Choroid plexus epithelial cell (primary cell): ENCODE data around the gene USP13.

Experiments
- DNase-seq: peaks from one replicate; pipeline ENCODE4 v3.0.0-alpha.2; 2010; ENCODE audit warnings: low read depth
- H3K4me3 ChIP-seq: 2 replicates; pipeline ENCODE4 v1.5.1; 2011; ENCODE audit warnings: low read depth, mild to moderate bottlenecking, control low read depth, low read length, moderate library complexity
- CTCF ChIP-seq: conservative IDR thresholded peaks from 2 replicates; pipeline ENCODE4 v1.5.1; 2011; ENCODE audit warnings: low read depth, mild to moderate bottlenecking, control low read depth, inconsistent platforms, low read length, moderate library complexity

USP13 gene

GRCh38 chr3:179695672-179696313 lies 43.0 kb downstream of the USP13 start:
- no peak for DNase-seq
- H3K4me3 ChIP-seq, result no peak overlapping the region
- TF ChIP-seq CTCF, result no peak

GRCh38 chr3:179697736-179698332 lies 45.0 kb downstream of the USP13 start:
- no peak for TF ChIP-seq CTCF
- no peak overlapping the region for H3K4me3 ChIP-seq
- no peak for DNase-seq

- TF ChIP-seq CTCF, result no peak
- no peak for DNase-seq
- H3K4me3 ChIP-seq, result no peak overlapping the region
Measured at GRCh38 chr3:179700716-179701115, 47.9 kb downstream of the USP13 start.

GRCh38 chr3:179701176-179701827 lies 48.5 kb downstream of the USP13 start:
- no peak for TF ChIP-seq CTCF
- H3K4me3 ChIP-seq, result no peak overlapping the region
- DNase-seq, result no peak

GRCh38 chr3:179702271-179702947 lies 49.6 kb downstream of the USP13 start:
- no peak overlapping the region for H3K4me3 ChIP-seq
- no peak for TF ChIP-seq CTCF
- no peak for DNase-seq

GRCh38 chr3:179703816-179704215 lies 51.0 kb downstream of the USP13 start:
- TF ChIP-seq CTCF, result no peak
- no peak overlapping the region for H3K4me3 ChIP-seq
- no peak for DNase-seq
